ENCODE data around the gene GSTCD.
"Not testable (repeated sequence)": the region's sequence is repeated elsewhere in the genome, so short reads cannot be mapped to it uniquely, and the experiment has no call there.

DNA sequence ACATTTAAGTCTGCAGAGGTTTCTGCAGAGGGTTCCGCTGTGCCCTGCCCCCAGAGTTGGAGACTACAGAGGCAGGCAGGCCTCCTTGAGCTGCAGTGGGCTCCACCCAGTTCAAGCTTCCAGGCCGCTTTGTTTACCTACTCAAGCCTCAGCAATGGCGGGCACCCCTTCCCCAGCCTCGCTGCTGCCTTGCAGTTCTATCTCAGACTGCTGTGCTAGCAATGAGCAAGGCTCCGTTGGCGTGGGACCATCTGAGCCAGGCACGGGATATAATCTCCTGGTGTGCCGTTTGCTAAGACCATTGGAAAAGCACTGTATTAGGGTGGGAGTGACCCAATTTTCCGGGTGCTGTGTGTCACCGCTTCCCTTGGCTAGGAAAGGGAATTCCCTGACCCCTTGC, 26.6 kb downstream of the GSTCD start:
- TF ChIP-seq EZH2 (IDR thresholded peaks at IDR 0.05); CTCF (IDR thresholded peaks at IDR 0.05 in 2 of 3, conservative IDR thresholded peaks at IDR 0.05 in 1 of 3; ENCODE audit: borderline replicate concordance in 1 of 3, insufficient read depth in 1 of 3, low read depth in 2 of 3, low read length in 2 of 3); POLR2A (IDR thresholded peaks at IDR 0.05; ENCODE audit: borderline replicate concordance, extremely low read depth, insufficient read depth, insufficient read length); EGR1 (IDR thresholded peaks at IDR 0.05; ENCODE audit: low read depth); POLR2AphosphoS5 (IDR thresholded peaks at IDR 0.05; ENCODE audit: low read depth, low read length); JUND (IDR thresholded peaks at IDR 0.05); TCF7L2 (IDR thresholded peaks at IDR 0.05; ENCODE audit: borderline replicate concordance, extremely low read depth, insufficient read depth, insufficient read length); EZH2phosphoT487 (IDR thresholded peaks at IDR 0.05; ENCODE audit: borderline replicate concordance); SP1 (IDR thresholded peaks at IDR 0.05; ENCODE audit: low read depth); REST (IDR thresholded peaks at IDR 0.05; ENCODE audit: low read depth); RAD21 (IDR thresholded peaks at IDR 0.05; ENCODE audit: low read depth): not testable (repeated sequence)
- TF ChIP-seq, protein P1, sequence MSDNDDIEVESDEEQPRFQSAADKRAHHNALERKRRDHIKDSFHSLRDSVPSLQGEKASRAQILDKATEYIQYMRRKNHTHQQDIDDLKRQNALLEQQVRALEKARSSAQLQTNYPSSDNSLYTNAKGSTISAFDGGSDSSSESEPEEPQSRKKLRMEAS (IDR thresholded peaks at IDR 0.05), result not testable (repeated sequence)

Measured in HCT116 (cell line).